ENCODE results near the gene LGALS4.
"Not testable (repeated sequence)": the region's sequence is repeated elsewhere in the genome, so short reads cannot be mapped to it uniquely, and the experiment has no call there.

DNA sequence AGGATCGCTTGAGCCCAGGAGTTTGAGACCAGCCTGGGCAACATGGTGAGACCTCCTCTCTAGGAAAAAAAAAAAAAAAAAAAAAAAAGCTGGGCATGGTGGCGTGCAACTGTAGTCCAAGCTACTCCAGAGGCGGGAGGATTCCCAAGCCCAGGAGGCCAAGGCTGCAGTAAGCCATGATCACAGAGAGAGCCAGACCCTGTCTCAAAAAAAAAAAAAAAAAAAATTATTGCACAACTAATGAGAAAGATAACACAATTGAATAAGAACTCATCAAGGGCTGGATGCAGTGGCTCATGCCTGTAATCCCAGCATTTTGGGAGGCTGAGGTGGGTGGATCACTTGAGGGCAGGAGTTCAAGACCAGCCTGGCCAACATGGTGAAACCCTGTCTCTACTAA, 26.7 kb downstream of the LGALS4 start:
- TF ChIP-seq POLR2A (IDR thresholded peaks at IDR 0.05; ENCODE audit: low read length); GATA1 (IDR thresholded peaks at IDR 0.05; ENCODE audit: low read depth, low read length): not testable (repeated sequence)
